Thoracic aorta (tissue), 2 donors: ENCODE data around the gene ACOT7. TPM values are rescaled to one million over a fixed set of nuclear protein-coding genes. Genes with fewer than 3 reads are reported as not detected.

Experiments used
- ATAC-seq: fragments of 150-250 bp; one replicate; pipeline ENCODE4 v1.8.0; 2017; ENCODE audit warnings: low read depth; ENCODE audit not compliant: insufficient number of reproducible peaks, low FRiP score
- DNase-seq: peaks from one replicate; pipeline ENCODE4 v3.0.0-alpha.2; 2020; ENCODE audit warnings: low spot score
- H3K27ac ChIP-seq, 2 donors: fragments of 200-600 bp; sonication (generic); 1 replicate in 1 of 2; 2 replicates in 1 of 2; pipeline ENCODE4 v1.5.1; 2016; ENCODE audit warnings: mild to moderate bottlenecking in 2 of 2, moderate library complexity in 2 of 2
- H3K27me3 ChIP-seq: fragments of 200-600 bp; sonication (generic); replicated peaks from 2 replicates; pipeline ENCODE4 v1.6.0; 2016; ENCODE audit warnings: mild to moderate bottlenecking; ENCODE audit not compliant: insufficient read depth
- H3K36me3 ChIP-seq: fragments of 200-600 bp; sonication (generic); one replicate; pipeline ENCODE4 v1.5.1; 2016
- H3K4me1 ChIP-seq, 2 donors: fragments of 200-600 bp; sonication (generic); 1 replicate in 1 of 2; 2 replicates in 1 of 2; pipeline versions ENCODE4 v1.5.1 to v1.6.0; 2016; ENCODE audit warnings: low read depth in 2 of 2, mild to moderate bottlenecking in 1 of 2; ENCODE audit not compliant: control insufficient read depth in 1 of 2
- H3K4me3 ChIP-seq: fragments of 200-600 bp; sonication (generic); 2 replicates; pipeline ENCODE4 v1.5.1; 2016; ENCODE audit warnings: mild to moderate bottlenecking
- H3K9me3 ChIP-seq: fragments of 200-600 bp; sonication (generic); 2 replicates; pipeline ENCODE4 v1.5.1; 2016
- total RNA-seq, 2 donors: library from RNA; depleted of rRNA; stranded (reverse); fragments of >200 nt; gene quantifications; one replicate each; pipeline versions ENCODE4 v1.1.0 to v1.2.3, GENCODE V29; 2016
- TF ChIP-seq, protein P1 (sequence below): fragments of 200-600 bp; sonication (generic); IDR thresholded peaks from one replicate; pipeline ENCODE4 v1.5.1; 2019; ENCODE audit warnings: antibody characterized with exemption

ACOT7 gene
- total RNA-seq, 2 donors from 2014 or later = 23.7 to 33.0 TPM

DNA sequence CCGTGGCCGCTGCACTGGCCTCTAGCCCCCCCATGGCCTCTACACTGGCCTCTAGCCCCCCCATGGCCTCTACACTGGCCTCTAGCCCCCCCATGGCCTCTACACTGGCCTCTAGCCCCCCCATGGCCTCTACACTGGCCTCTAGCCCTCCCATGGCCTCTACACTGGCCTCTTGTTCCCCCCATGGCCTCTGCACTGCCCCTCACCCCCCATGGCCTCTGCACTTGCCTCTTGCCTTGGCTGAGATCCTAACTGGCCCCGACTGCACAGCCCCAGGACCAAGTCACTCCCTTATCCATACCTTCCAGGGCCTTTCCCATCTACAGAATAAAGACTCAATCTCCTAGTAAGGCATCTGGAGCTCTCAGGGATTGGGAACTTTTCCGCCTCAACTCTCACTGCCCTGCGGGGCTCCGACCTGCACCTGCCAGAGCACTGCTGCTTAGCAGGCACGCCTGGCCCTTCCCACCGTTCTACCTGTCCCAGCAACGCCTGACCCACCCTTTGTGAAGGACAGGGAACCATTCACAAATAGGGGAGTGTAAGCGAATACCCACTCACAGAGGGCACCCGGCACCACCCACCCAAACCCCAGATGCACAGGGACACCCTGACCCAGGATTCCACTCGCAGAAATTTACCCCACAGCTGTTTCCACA lies 38.8 kb downstream of the ACOT7 start:
- H3K9me3 ChIP-seq = no peaks in the 10 kb centered on the region
- DNase-seq = no peak
- no peak overlapping the region for H3K4me3 ChIP-seq
- peaks cover 34 to 69% of the 10 kb centered on the region in 2 donors for H3K4me1 ChIP-seq
- no peaks in the 10 kb centered on the region for H3K36me3 ChIP-seq
- H3K27me3 ChIP-seq = no peaks in the 10 kb centered on the region
- TF ChIP-seq, protein P1, sequence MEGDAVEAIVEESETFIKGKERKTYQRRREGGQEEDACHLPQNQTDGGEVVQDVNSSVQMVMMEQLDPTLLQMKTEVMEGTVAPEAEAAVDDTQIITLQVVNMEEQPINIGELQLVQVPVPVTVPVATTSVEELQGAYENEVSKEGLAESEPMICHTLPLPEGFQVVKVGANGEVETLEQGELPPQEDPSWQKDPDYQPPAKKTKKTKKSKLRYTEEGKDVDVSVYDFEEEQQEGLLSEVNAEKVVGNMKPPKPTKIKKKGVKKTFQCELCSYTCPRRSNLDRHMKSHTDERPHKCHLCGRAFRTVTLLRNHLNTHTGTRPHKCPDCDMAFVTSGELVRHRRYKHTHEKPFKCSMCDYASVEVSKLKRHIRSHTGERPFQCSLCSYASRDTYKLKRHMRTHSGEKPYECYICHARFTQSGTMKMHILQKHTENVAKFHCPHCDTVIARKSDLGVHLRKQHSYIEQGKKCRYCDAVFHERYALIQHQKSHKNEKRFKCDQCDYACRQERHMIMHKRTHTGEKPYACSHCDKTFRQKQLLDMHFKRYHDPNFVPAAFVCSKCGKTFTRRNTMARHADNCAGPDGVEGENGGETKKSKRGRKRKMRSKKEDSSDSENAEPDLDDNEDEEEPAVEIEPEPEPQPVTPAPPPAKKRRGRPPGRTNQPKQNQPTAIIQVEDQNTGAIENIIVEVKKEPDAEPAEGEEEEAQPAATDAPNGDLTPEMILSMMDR = no peak
- no peak for ATAC-seq
- H3K27ac ChIP-seq = no peak overlapping the region

DNA sequence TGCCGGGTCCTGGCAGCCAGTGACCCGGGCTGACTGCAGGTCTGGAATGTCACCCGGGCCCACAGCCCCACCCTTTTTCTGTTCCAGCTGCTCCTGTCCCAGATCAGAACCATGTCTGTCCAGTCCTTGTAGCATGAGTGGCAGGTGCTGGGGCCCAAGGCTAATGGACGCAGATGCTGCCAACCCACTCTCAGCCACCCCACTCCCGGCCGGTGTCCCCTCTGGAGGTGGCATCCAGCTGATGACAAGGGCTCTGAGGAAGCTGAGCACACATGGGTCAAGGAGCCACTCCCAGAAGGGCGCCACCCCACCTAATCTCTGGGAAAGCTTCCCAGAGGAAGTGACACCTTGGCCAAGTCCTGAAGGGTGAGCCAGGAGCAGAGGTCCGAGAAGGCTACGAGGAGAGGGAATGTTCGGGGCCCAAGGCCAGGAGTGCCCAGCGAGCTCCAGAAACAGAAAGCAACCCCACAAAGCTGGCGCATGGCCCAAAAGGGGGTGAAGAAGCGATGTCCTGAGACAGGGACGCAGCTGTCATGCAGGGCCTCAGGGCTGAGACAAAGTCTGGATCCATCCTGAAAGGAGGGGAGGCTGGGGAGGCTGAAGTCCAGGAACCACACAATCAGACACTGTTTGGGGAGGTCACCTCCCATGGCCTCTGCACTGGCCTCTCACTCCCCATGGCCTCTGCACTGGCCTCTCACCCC lies 39.5 kb downstream of the ACOT7 start:
- Histone ChIP-seq H3K4me1 (peaks cover 30 to 62% of the 10 kb centered on the region in 2 donors), H3K36me3 (no peaks in the 10 kb centered on the region), H3K27me3 (no peaks in the 10 kb centered on the region), H3K9me3 (no peaks in the 10 kb centered on the region), H3K27ac (peak overlapping the region in 1 of 2 donors; percentile 52), H3K4me3 (peak overlapping the region; percentile 28)
- DNase-seq (no peak), ATAC-seq (no peak)
- TF ChIP-seq, protein P1 = no peak

DNA sequence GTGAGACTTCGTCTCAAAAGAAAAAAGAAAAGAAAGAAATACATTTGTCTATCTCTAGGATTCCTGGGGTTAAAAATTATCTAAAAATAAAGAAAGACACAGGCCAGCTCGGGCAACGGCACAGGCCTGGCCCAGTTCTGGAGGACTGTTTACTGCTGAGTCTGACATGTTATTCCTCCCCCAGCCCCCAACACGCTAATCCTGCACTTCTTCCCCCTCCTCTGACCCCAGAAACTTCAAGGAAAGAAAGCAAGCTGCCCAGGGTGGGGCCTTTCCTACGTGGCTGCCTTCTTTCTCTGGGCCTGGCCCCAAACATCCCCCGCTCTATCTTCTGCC lies 40.0 kb downstream of the ACOT7 start:
- H3K4me1 ChIP-seq = peaks cover 25 to 56% of the 10 kb centered on the region in 2 donors
- H3K4me3 ChIP-seq = peak overlapping the region; percentile 28
- ATAC-seq = no peak
- H3K36me3 ChIP-seq = no peaks in the 10 kb centered on the region
- no peak for DNase-seq
- no peaks in the 10 kb centered on the region for H3K9me3 ChIP-seq
- H3K27ac ChIP-seq = peak overlapping the region in 1 of 2 donors; percentile 52
- no peaks in the 10 kb centered on the region for H3K27me3 ChIP-seq
- TF ChIP-seq, protein P1 = no peak

DNA sequence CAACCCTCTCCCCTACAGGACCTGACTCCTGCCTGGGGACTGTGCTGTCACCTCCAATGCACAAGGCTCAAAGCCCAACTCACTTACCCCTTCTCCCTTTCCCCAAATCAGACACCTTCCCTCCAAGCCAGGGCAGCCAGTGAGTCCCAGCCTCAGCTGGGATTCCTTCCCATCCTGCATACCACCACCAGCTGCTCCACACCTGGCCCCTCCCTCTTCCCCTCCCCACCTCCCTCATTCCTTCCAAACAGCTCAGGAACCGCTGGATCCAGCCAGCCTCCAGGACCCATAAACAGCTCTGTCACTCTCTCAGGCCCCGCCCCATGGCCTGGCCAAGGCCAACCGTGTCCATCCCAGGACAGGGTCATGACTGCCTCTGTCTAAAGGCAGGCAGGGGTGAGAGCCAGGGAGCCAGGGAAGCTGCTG lies 41.4 kb downstream of the ACOT7 start:
- no peak for DNase-seq
- Histone ChIP-seq H3K4me3 (no peak overlapping the region), H3K27ac (no peak overlapping the region), H3K36me3 (no peaks in the 10 kb centered on the region), H3K27me3 (no peaks in the 10 kb centered on the region), H3K9me3 (no peaks in the 10 kb centered on the region), H3K4me1 (peaks cover 20 to 45% of the 10 kb centered on the region in 2 donors)
- ATAC-seq = no peak
- TF ChIP-seq, protein P1 = no peak

DNA sequence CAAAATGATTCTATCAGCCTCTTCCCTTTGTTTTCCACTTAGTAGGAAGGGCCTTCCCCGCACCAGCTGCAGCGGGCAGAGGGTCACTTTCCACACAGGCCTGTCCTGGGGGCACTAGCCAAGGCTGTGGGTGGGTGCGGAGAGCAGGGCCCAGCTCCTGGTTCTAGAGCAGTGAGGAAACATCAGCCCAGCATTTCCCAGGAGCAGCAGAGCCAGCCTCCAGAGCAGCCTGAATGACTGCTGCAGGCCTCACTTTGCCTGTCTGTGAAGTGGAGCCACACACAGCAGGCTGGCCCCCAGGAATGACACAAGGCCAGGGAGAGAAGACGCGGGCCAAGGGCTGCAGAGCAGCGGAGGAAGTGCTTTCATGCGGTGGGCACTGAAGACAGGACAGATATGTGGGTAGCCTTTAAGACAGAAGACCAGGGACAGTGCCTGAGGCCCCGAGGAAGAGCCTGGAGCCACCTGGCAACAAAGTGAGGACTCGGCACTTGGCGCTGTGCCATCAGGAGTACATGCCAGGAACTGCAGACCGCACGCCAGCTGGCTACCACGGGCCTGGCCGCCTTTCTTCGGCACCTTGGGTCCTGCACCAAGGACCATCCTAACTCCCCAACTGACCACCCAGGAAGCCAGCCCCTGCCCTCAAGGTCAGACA lies 42.0 kb downstream of the ACOT7 start:
- no peak for ATAC-seq
- Histone ChIP-seq H3K27ac (no peak overlapping the region), H3K36me3 (no peaks in the 10 kb centered on the region), H3K4me1 (peaks cover 20 to 45% of the 10 kb centered on the region in 2 donors), H3K27me3 (no peaks in the 10 kb centered on the region), H3K4me3 (no peak overlapping the region), H3K9me3 (no peaks in the 10 kb centered on the region)
- TF ChIP-seq, protein P1 = no peak
- DNase-seq = no peak
